VCaP (cell line): ENCODE data around the gene MTURN.
A peak's percentile ranks its signal among the peaks of the same experiment; 100 is the strongest.

ENCODE experiments used
- H3K27ac ChIP-seq: fragments of 450-650 bp; 2 replicates; pipeline ENCODE4 v1.5.1; 2017
- TF ChIP-seq, protein P1 (sequence below): fragments of 450-650 bp; conservative IDR thresholded peaks from 2 replicates; pipeline ENCODE4 v1.5.1; 2017; ENCODE audit warnings: mild to moderate bottlenecking, moderate library complexity

The MTURN gene

DNA sequence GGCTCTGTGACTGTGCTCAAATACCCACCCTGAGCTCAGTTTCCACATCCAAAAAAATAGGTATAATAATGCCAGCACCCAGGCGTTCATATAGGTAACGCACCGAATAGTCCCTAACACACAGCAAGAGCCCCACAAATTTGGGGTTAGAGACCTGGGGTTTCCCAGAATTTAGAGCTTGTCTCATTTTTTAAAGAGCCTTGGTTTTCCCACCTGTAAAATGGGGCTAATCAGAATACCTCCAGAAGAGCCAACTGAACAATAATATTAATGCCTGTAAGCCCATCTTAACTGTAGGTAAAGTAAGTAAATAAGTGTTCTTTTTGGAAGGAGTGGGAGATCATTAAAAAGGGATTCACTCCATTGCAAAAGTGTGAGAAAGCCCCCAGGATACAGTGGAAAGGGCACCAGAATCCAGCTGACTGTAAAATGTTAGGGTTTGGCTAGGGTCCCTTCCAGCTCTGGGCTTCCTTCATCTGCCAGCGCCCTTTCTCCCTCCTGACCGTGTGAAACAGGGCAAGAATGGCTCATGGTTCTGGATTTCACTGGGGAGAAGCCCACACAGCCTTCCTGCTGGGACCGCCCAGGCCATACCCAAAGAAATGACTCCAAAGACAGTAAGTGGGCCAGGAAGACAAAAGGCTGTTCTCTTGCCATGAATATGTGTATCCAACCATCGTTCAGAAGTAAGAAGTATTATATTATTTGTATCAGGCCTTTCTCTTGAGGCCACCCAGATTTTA, 2.1 kb downstream of the MTURN start:
- H3K27ac ChIP-seq: no peak overlapping the region; the same call in 1 of the 2 replicates
- TF ChIP-seq, protein P1, sequence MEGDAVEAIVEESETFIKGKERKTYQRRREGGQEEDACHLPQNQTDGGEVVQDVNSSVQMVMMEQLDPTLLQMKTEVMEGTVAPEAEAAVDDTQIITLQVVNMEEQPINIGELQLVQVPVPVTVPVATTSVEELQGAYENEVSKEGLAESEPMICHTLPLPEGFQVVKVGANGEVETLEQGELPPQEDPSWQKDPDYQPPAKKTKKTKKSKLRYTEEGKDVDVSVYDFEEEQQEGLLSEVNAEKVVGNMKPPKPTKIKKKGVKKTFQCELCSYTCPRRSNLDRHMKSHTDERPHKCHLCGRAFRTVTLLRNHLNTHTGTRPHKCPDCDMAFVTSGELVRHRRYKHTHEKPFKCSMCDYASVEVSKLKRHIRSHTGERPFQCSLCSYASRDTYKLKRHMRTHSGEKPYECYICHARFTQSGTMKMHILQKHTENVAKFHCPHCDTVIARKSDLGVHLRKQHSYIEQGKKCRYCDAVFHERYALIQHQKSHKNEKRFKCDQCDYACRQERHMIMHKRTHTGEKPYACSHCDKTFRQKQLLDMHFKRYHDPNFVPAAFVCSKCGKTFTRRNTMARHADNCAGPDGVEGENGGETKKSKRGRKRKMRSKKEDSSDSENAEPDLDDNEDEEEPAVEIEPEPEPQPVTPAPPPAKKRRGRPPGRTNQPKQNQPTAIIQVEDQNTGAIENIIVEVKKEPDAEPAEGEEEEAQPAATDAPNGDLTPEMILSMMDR: no peak

- no peak overlapping the region for H3K27ac ChIP-seq
- TF ChIP-seq, protein P1: no peak
Observed at GRCh38 chr7:30139836-30140384, 5.1 kb downstream of the MTURN start.

- TF ChIP-seq, protein P1: no peak
Observed at GRCh38 chr7:30140456-30140855, 5.7 kb downstream of the MTURN start.

GRCh38 chr7:30142710-30143109, 7.9 kb downstream of the MTURN start:
- TF ChIP-seq, protein P1: no peak
- H3K27ac ChIP-seq: no peak overlapping the region

More at GRCh38 chr7:30140456-30140855, 5.7 kb downstream of the MTURN start:
- H3K27ac ChIP-seq: no peak overlapping the region

GRCh38 chr7:30143748-30144251, 9.0 kb downstream of the MTURN start:
- TF ChIP-seq, protein P1: no peak
- H3K27ac ChIP-seq: peak overlapping the region; percentile 31

DNA sequence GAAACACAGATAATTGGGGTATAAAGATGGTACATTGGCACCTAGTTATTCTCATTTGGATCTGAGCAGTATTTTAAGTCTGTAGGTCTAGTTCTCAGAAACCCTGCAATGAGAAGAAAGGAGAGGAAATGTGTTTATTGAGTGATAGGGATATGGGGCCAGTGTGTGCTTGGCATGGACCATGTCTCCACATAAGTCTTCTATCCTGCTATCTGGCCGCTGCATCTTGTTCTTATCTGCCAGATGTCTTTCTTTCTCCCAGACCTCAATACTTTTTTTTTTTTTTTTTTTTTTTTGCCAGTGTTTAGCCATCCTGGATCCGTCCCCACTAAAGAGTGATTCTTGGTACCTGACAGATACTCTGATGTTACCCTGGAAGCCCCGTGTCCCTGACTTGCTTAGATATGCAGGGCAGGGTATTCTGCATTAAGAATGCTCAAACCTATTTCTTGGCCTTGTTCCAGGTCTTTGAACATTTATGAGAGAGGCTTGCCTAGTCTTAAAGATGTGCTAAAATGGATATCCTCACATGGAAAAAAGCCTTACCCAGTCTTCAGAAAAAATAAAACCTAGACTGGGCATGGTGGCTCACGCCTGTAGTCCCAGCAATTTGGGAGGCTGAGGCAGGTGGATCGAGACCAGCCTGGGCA, 10.0 kb downstream of the MTURN start:
- TF ChIP-seq, protein P1: no peak
- peak overlapping the region; percentile 31 for H3K27ac ChIP-seq

DNA sequence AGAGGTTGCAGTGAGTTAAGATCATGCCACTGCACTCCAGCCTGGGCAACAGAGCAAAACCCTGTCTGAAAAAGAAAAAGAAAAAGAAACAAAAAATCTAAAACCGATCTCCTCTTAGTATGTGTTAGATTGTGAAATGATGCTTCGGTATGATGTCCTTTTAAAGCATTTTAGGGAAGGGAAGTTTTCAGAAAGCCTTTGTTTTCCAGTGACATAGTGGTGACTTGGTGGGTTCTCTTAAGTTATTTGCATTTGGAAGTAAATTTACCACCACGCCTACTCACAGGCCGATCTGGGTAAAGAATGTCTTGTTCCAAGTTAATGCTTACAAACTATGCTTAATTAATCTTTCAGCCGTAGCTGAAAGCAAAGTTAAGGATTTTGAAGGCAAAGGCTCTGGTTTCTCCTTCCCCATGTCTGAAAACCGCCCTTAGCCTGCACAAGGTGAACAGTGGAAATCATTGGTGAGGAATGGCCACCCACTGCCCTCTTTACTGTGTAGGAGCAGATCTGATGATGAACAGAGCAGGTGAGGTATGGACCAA, 10.7 kb downstream of the MTURN start:
- H3K27ac ChIP-seq: peak overlapping the region; percentile 26; the same call in 1 of the 2 replicates
- TF ChIP-seq, protein P1: no peak
